ENCODE data around the gene GUCD1. TPM values are rescaled to one million over a fixed set of nuclear protein-coding genes. Genes with fewer than 3 reads are reported as not detected.

Gene GUCD1
- total RNA-seq, 1 experiment from 2014 or later = 58.3 TPM

GRCh38 chr22:24503843-24504338 lies 51.0 kb downstream of the GUCD1 start:
- DNase-seq (ENCODE audit: low spot score) = no peak

- peak; percentile 53 for DNase-seq (ENCODE audit: low spot score)
Measured at GRCh38 chr22:24503137-24503842, 51.6 kb downstream of the GUCD1 start.

GRCh38 chr22:24502541-24502940 lies 52.4 kb downstream of the GUCD1 start:
- no peak for DNase-seq (ENCODE audit: low spot score)

- no peak for DNase-seq (ENCODE audit: low spot score)
Measured at GRCh38 chr22:24502034-24502433, 52.9 kb downstream of the GUCD1 start.

- no peak for DNase-seq (ENCODE audit: low spot score)
Measured at GRCh38 chr22:24501301-24502005, 53.5 kb downstream of the GUCD1 start.

- no peak for DNase-seq (ENCODE audit: low spot score)
Measured at GRCh38 chr22:24500277-24500820, 54.6 kb downstream of the GUCD1 start.

- DNase-seq (ENCODE audit: low spot score) = no peak
Measured at GRCh38 chr22:24499706-24500276, 55.1 kb downstream of the GUCD1 start.

- no peak for DNase-seq (ENCODE audit: low spot score)
Measured at GRCh38 chr22:24498824-24499223, 56.1 kb downstream of the GUCD1 start.

- DNase-seq (ENCODE audit: low spot score) = no peak
Measured at GRCh38 chr22:24497841-24498258, 57.1 kb downstream of the GUCD1 start.

- no peak for DNase-seq (ENCODE audit: low spot score)
Measured at GRCh38 chr22:24496661-24497060, 58.3 kb downstream of the GUCD1 start.

- DNase-seq (ENCODE audit: low spot score) = no peak
Measured at GRCh38 chr22:24496234-24496633, 58.7 kb downstream of the GUCD1 start.

- DNase-seq (ENCODE audit: low spot score) = no peak
Measured at GRCh38 chr22:24495365-24495675, 59.6 kb downstream of the GUCD1 start.

GRCh38 chr22:24494528-24495364 lies 60.2 kb downstream of the GUCD1 start, which contains the start of gene UPB1:
Gene UPB1 (plus strand): TSS chr22:24495332. CDS start chr22:24495404, 72 bp downstream.
- no peak for DNase-seq (ENCODE audit: low spot score)

- no peak for DNase-seq (ENCODE audit: low spot score)
Measured at GRCh38 chr22:24494167-24494527, 60.8 kb downstream of the GUCD1 start.

- DNase-seq (ENCODE audit: low spot score) = no peak
Measured at GRCh38 chr22:24492391-24492790, 62.5 kb downstream of the GUCD1 start.

Other genes with a start within 250 kb of the GUCD1 start
- 0.52 and 5.1 TPM in 2 replicates for gene ADORA2A, start 127.5 kb downstream of the GUCD1 start, total RNA-seq (2014; rRNA removed; shearing (Covaris generic))
- gene UPB1, start 59.8 kb downstream of the GUCD1 start, total RNA-seq (2014; rRNA removed; shearing (Covaris generic)) = not detected in 2 replicates
- gene SNRPD3, start 861 bp upstream of the GUCD1 start, total RNA-seq (2014; rRNA removed; shearing (Covaris generic)) = 152 and 187 TPM in 2 replicates
- gene LRRC75B, start 37.9 kb upstream of the GUCD1 start, total RNA-seq (2014; rRNA removed; shearing (Covaris generic)) = 1.4 and 5.0 TPM in 2 replicates
- 30.0 and 43.8 TPM in 2 replicates for gene GGT1, start 48.1 kb upstream of the GUCD1 start, total RNA-seq (2014; rRNA removed; shearing (Covaris generic))
- gene PIWIL3, start 219.6 kb upstream of the GUCD1 start, total RNA-seq (2014; rRNA removed; shearing (Covaris generic)) = not detected in 2 replicates